SH-SY5Y (cell line): Measurements from ENCODE around the gene HEBP2.

ENCODE experiments used
- GATA2 ChIP-seq: IDR thresholded peaks from 2 replicates; pipeline ENCODE4 v1.6.1; 2011; ENCODE audit warnings: mild to moderate bottlenecking, low read depth, low read length
- GATA3 ChIP-seq: IDR thresholded peaks from 2 replicates; pipeline ENCODE4 v1.6.1; 2011; ENCODE audit warnings: low read depth, mild to moderate bottlenecking, low read length, moderate library complexity

GRCh38 chr6:138424004-138424904 is 20.2 kb downstream of the HEBP2 start:
- TF ChIP-seq GATA3 (no peak), GATA2 (no peak)
